CD4-positive, alpha-beta T cell treated with Interleukin-6 for 4 hours (primary cell): ENCODE measurements around the gene TSC22D1.
"Not testable (repeated sequence)": the region's sequence is repeated elsewhere in the genome, so short reads cannot be mapped to it uniquely, and the experiment has no call there.

ENCODE experiments used
- DNase-seq: peaks from one replicate; pipeline ENCODE4 v3.0.0-alpha.2; 2020; ENCODE audit warnings: mixed read lengths

Gene TSC22D1

DNA sequence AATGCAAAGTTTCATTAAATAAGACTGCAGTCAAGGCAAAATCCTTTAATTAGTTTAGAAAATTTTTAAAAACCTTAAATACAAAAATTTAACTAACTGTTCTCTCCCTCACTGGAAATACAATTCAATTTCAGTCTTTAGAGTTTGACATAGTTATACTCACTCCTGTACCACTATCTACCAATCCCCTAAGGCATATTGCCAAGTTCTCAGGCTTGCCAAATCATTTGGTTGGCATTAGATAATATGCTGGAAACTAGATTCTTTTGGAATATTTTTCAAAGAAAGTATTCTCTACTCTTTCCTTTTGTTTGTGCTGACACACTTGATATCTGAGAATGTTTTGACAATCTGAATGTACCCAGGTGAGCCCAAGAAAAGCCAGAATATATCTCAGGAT lies 77.2 kb downstream of the TSC22D1 start:
- DNase-seq, result no peak

GRCh38 chr13:44498502-44498901 lies 77.6 kb downstream of the TSC22D1 start:
- DNase-seq, result no peak

GRCh38 chr13:44497801-44498200 lies 78.3 kb downstream of the TSC22D1 start:
- no peak for DNase-seq

DNA sequence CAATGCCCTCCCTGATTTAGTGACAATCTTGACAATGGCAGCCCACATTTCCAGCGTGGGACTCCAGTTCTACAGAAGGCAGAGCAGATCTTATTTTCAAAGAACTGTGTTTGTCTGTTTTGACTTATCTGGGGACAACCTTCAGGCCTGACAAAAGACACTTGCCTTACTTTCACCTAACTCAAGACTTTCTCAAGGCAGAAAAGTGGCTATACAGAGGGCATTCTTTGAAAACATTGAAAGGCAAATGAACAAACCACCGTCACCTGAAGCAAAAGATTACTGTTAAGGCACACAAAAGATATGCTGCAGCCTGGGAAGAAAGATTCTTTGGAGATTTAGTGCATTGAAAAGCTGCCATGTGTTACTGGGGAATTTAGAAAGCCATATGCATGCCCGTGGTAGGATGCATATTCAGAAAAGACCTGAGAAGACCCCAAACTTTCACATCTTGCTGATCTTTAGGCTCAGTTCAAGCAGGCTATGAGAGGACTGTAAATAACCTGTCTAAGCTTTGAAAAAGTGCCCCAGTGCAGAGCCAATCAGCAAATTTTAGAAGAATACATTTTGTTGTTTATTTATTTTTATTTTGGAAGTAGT lies 82.8 kb downstream of the TSC22D1 start:
- DNase-seq, result no peak

DNA sequence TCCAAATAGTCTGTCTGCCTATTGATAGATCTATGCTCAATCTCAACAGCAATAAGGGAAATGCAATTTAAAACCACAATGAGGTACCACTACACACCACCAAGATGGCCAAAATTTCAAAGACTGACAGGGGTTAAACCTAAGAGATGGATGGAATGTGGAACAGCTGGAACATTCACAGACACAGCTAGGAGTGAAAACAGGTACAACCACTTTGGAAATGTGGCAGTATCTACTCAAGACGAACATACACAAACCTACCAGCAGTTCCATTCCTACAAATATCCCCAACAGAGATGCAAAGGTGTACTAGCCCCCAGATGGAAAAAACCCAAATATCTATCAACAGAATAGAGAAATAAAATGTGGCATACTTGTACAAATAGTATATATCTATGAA lies 86.4 kb downstream of the TSC22D1 start:
- DNase-seq, result no peak

DNA sequence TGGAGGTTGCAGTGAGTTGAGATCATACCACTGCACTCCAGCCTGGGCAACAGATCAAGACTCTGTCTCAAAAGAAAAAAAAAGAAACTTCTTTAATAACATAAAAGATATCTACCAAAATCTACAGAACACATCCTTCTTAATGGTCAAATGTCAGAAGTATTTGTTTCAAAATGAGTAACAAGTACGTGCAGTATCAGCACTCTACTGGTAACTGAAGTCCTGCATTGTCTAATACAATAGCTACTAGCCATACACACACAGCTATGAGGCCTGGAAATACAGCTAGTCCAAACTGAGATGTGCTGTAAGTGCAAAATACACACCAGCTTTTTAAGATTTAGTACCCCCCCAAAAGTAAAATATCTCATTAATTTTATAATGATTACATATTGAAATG lies 88.1 kb downstream of the TSC22D1 start:
- DNase-seq, result no peak

- no peak for DNase-seq
Observed at GRCh38 chr13:44484562-44485138, 91.5 kb downstream of the TSC22D1 start.

GRCh38 chr13:44474122-44474910 lies 101.8 kb downstream of the TSC22D1 start:
- no peak for DNase-seq

DNA sequence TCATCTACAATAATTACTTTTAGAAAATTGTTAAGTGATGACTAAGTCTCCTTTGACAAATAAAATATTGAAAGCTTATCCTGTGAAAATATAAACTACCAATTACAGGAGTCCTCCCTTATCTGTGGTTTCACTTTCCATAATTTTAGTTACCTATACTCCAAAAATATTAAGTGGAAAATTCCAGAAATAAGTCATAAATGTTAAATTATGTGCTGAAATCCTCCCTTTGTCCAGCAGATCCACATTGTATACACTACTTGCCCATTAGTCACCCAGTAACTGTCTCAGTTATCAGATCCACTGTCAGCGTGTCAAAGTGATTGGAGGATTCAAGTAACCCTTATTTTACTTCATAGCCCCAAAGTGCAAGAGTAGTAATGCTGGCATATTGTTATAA lies 104.4 kb downstream of the TSC22D1 start:
- DNase-seq, result no peak

DNA sequence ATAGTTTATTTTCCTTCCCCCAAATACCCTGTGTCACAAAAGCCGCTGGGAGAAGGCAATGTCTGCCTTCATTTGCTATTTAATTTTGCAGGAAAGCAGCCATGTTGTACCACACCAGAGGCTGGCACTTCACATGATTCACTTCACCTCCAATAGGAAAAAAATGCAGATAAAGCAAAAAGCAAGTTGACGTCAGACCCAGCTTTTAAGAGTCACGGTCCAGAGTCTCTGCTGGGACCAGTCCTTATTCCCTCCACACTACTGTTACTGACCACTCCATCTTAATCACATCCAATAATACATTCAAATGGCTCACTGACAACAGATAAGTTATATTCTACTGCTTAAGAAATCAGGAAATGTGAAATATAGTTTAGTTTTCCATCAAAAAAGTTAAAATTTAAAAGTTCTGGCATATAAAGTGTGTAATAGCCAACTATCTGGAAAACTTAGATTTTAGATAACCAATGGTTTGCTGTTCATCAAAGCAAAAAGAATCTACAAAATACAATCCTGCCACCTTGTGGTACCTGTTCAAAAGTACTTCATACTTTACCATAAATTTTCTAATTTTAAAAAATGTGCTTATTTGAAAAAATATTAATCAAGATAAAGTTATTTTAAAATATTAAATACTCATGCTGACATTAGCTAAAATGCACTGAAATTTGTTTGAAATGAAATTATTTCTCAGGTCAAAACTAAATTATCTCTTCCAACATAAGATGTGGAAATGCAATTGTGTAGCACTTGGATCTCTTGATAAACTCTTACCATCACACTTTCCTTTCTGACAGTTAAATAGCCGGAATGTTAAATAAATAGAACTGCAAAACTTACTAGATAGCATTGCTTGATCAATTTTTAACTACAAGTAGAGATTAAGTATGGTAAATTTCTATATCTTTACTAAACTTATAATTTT lies 105.2 kb downstream of the TSC22D1 start:
- DNase-seq, result no peak

GRCh38 chr13:44468874-44469273 lies 107.3 kb downstream of the TSC22D1 start:
- DNase-seq, result no peak

DNA sequence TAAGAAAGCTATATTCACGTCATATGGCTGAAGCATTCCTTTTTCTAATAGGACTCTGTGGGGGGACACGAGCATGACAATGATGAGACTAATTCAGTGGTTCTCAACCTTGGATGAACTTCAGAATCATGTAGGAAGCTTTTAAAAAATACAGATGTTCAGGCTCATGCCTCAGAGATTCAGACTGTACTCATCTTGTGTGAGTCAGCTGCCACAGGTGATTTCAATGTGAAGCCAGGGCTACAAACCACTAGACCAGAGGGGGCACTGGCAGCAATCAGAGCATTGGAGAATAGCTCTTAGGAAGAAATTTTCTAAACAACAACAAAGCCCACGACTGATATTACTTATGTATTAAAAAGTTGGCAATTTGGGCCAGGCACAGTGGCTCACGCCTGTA lies 110.8 kb downstream of the TSC22D1 start:
- no peak for DNase-seq

GRCh38 chr13:44464471-44464870 lies 111.7 kb downstream of the TSC22D1 start:
- no peak for DNase-seq

GRCh38 chr13:44463759-44464158 lies 112.4 kb downstream of the TSC22D1 start:
- no peak for DNase-seq

- no peak for DNase-seq
Observed at GRCh38 chr13:44459674-44460073, 116.5 kb downstream of the TSC22D1 start.

- DNase-seq, result no peak
Observed at GRCh38 chr13:44458313-44458975, 117.7 kb downstream of the TSC22D1 start.

- DNase-seq, result not testable (repeated sequence)
Observed at GRCh38 chr13:44456212-44456611, 119.9 kb downstream of the TSC22D1 start.

DNA sequence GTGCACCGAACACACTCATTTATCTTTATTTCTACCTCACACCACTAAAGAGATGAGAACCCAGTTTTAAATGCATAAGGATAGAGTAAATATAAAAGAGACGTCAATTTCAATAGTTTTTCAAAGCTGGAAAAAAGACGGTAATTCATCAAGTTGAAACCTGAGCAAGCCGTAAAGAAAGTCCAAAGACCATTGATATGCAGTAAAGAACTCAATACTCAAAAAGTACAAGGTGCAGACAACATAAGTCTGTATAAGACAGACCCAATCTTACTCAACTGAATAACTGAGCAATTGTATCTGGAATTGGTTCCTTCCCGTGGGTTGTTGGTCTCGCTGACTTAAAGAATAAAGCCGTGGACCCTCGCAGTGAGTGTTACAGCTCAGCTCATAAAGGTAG lies 120.4 kb downstream of the TSC22D1 start:
- DNase-seq, result no peak

- DNase-seq, result no peak
Observed at GRCh38 chr13:44453881-44454280, 122.2 kb downstream of the TSC22D1 start.

- DNase-seq, result no peak
Observed at GRCh38 chr13:44453069-44453468, 123.1 kb downstream of the TSC22D1 start.

DNA sequence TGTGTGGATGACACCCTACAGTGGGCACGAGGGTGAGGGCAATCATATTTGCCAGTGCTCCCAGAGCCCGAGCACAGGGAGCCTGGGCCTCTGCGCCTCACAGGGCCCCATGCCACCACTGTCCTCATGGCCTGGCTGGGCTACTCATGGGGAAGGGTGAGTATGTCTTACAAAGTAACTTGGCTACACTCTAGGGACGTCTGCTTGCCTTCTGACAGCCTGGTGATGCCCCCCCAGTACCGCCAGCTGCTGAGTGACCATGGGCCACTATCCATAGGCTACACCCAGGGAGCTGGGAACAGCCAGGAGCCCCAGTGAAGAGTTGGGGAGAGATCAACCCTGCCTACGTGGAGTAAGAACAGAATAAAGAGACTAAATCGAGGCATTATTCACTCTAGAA lies 123.7 kb downstream of the TSC22D1 start:
- DNase-seq, result no peak

GRCh38 chr13:44451651-44452050 lies 124.5 kb downstream of the TSC22D1 start:
- DNase-seq, result no peak

- DNase-seq, result no peak
Observed at GRCh38 chr13:44451126-44451525, 125.0 kb downstream of the TSC22D1 start.
